ENCODE data around the gene ARRDC2. TPM values are rescaled to one million over a fixed set of nuclear protein-coding genes. Genes with fewer than 3 reads are reported as not detected.

ARRDC2 gene
- total and polyA plus RNA-seq, 10 of the 15 experiments (the other 5 are each of a cell fraction or from before 2014, with no cell fraction given), result 0.48 to 10.1 (median 4.8) TPM

DNA sequence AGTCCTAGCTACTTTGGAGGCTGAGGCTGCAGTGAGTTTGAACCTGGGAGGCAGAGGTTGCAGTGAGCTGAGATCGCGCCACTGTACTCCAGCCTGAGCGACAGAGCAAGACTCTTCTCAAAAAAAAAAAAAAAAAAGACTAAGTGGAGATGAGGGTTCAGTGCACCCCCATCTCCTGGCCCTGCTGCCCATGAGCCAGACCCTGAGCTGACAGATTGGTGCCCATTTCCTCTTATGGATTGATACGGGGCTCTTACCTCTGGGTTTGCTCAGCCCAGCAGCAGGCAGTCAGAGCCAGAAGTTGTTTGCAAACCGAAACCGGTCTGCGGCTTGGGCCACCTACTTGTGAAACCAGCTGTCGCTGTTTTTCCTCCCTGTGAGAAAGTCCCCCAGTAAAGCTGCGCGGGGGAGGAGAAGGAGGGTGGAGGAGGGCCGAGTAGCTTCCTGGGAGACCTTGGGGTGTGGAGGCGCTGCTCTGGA lies 36.9 kb downstream of the ARRDC2 start (continued):
- TF ChIP-seq, protein P1, sequence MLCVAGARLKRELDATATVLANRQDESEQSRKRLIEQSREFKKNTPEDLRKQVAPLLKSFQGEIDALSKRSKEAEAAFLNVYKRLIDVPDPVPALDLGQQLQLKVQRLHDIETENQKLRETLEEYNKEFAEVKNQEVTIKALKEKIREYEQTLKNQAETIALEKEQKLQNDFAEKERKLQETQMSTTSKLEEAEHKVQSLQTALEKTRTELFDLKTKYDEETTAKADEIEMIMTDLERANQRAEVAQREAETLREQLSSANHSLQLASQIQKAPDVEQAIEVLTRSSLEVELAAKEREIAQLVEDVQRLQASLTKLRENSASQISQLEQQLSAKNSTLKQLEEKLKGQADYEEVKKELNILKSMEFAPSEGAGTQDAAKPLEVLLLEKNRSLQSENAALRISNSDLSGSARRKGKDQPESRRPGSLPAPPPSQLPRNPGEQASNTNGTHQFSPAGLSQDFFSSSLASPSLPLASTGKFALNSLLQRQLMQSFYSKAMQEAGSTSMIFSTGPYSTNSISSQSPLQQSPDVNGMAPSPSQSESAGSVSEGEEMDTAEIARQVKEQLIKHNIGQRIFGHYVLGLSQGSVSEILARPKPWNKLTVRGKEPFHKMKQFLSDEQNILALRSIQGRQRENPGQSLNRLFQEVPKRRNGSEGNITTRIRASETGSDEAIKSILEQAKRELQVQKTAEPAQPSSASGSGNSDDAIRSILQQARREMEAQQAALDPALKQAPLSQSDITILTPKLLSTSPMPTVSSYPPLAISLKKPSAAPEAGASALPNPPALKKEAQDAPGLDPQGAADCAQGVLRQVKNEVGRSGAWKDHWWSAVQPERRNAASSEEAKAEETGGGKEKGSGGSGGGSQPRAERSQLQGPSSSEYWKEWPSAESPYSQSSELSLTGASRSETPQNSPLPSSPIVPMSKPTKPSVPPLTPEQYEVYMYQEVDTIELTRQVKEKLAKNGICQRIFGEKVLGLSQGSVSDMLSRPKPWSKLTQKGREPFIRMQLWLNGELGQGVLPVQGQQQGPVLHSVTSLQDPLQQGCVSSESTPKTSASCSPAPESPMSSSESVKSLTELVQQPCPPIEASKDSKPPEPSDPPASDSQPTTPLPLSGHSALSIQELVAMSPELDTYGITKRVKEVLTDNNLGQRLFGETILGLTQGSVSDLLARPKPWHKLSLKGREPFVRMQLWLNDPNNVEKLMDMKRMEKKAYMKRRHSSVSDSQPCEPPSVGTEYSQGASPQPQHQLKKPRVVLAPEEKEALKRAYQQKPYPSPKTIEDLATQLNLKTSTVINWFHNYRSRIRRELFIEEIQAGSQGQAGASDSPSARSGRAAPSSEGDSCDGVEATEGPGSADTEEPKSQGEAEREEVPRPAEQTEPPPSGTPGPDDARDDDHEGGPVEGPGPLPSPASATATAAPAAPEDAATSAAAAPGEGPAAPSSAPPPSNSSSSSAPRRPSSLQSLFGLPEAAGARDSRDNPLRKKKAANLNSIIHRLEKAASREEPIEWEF (IDR thresholded peaks at IDR 0.05; ENCODE audit: insufficient replicate concordance, low read depth, low read length), result peak; percentile 91
- TF ChIP-seq NRF1 (conservative IDR thresholded peaks at IDR 0.05; ENCODE audit: low read depth, low read length) (no peak), CBX5 (IDR thresholded peaks at IDR 0.05; ENCODE audit: low read depth) (0 out of 2 replicates have a peak, but pooled peaks have one; percentile 65), CBX3 (IDR thresholded peaks at IDR 0.05; ENCODE audit: borderline replicate concordance, low read depth) (no peak), RUNX3 (IDR thresholded peaks at IDR 0.05; ENCODE audit: low read length) (peak; percentile 97), IKZF1 (conservative IDR thresholded peaks at IDR 0.05) (peak; percentile 99), JUND (IDR thresholded peaks at IDR 0.05; ENCODE audit: low read depth, low read length) (peak; percentile 14; the same call in 1 of the 2 replicates), ZSCAN29 (IDR thresholded peaks at IDR 0.05) (no peak), KAT2A (conservative IDR thresholded peaks at IDR 0.05; ENCODE audit: control insufficient read depth, low read depth, low read length) (no peak), FOXM1 (IDR thresholded peaks at IDR 0.05; ENCODE audit: low read depth, low read length) (peak; percentile 86), EZH2 (IDR thresholded peaks at IDR 0.05; ENCODE audit: borderline replicate concordance, control insufficient read depth, low read depth, low read length) (no peak), RCOR1 (conservative IDR thresholded peaks at IDR 0.05; ENCODE audit: low read depth, low read length) (0 out of 2 replicates have a peak, but pooled peaks have one; percentile 51), HCFC1 (IDR thresholded peaks at IDR 0.05; ENCODE audit: low read length) (no peak), RAD51 (IDR thresholded peaks at IDR 0.05) (peak; percentile 31; the same call in 1 of the 2 replicates), GATAD2B (conservative IDR thresholded peaks at IDR 0.05; ENCODE audit: low read depth) (peak; percentile 93), FOS (IDR thresholded peaks at IDR 0.05; ENCODE audit: borderline replicate concordance, extremely low read depth, insufficient read length) (no peak), SIX5 (IDR thresholded peaks at IDR 0.05; ENCODE audit: low read depth, low read length, severe bottlenecking) (no peak), ZNF207 (IDR thresholded peaks at IDR 0.05; ENCODE audit: borderline replicate concordance) (no peak), CBFB (IDR thresholded peaks at IDR 0.05; ENCODE audit: low read depth) (peak; percentile 89), NR2C2 (IDR thresholded peaks at IDR 0.05; ENCODE audit: borderline replicate concordance, control insufficient read depth, insufficient read length, low read depth) (no peak), SP1 (IDR thresholded peaks at IDR 0.05; ENCODE audit: low read depth, low read length) (peak; percentile 60)
- TF ChIP-seq, protein P2, sequence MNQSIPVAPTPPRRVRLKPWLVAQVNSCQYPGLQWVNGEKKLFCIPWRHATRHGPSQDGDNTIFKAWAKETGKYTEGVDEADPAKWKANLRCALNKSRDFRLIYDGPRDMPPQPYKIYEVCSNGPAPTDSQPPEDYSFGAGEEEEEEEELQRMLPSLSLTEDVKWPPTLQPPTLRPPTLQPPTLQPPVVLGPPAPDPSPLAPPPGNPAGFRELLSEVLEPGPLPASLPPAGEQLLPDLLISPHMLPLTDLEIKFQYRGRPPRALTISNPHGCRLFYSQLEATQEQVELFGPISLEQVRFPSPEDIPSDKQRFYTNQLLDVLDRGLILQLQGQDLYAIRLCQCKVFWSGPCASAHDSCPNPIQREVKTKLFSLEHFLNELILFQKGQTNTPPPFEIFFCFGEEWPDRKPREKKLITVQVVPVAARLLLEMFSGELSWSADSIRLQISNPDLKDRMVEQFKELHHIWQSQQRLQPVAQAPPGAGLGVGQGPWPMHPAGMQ (IDR thresholded peaks at IDR 0.05; ENCODE audit: borderline replicate concordance), result no peak
- TF ChIP-seq, protein P3, sequence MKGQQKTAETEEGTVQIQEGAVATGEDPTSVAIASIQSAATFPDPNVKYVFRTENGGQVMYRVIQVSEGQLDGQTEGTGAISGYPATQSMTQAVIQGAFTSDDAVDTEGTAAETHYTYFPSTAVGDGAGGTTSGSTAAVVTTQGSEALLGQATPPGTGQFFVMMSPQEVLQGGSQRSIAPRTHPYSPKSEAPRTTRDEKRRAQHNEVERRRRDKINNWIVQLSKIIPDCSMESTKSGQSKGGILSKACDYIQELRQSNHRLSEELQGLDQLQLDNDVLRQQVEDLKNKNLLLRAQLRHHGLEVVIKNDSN (IDR thresholded peaks at IDR 0.05; ENCODE audit: borderline replicate concordance, extremely low read length, insufficient read depth, low read depth, low read length), result no peak
- TF ChIP-seq, protein P4, sequence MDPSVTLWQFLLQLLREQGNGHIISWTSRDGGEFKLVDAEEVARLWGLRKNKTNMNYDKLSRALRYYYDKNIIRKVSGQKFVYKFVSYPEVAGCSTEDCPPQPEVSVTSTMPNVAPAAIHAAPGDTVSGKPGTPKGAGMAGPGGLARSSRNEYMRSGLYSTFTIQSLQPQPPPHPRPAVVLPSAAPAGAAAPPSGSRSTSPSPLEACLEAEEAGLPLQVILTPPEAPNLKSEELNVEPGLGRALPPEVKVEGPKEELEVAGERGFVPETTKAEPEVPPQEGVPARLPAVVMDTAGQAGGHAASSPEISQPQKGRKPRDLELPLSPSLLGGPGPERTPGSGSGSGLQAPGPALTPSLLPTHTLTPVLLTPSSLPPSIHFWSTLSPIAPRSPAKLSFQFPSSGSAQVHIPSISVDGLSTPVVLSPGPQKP (IDR thresholded peaks at IDR 0.05; ENCODE audit: low read depth, low read length), result no peak

Data from GM12878 (cell line).